Occipital lobe (tissue), 2 donors: Measurements from ENCODE around the gene CSF1R. TPM values are rescaled to one million over a fixed set of nuclear protein-coding genes. Genes with fewer than 3 reads are reported as not detected.
"Not testable (repeated sequence)": the region's sequence is repeated elsewhere in the genome, so short reads cannot be mapped to it uniquely, and the experiment has no call there.

Source experiments
- DNase-seq: peaks from one replicate; lab custom pipeline; 2025; lab: John Stamatoyannopoulos, UW
- total RNA-seq: library from RNA; depleted of rRNA; stranded (reverse); fragments of >200 nt; gene quantifications from one replicate; pipeline ENCODE4 v1.2.3, GENCODE V29; 2014

Gene CSF1R
- total RNA-seq, 1 donor from 2014 or later, result 8.3 TPM

- DNase-seq, result no peak
Measured at GRCh38 chr5:150103678-150104549, 17.6 kb upstream of the CSF1R start.

GRCh38 chr5:150101023-150101422, 14.7 kb upstream of the CSF1R start:
- DNase-seq, result no peak

DNA sequence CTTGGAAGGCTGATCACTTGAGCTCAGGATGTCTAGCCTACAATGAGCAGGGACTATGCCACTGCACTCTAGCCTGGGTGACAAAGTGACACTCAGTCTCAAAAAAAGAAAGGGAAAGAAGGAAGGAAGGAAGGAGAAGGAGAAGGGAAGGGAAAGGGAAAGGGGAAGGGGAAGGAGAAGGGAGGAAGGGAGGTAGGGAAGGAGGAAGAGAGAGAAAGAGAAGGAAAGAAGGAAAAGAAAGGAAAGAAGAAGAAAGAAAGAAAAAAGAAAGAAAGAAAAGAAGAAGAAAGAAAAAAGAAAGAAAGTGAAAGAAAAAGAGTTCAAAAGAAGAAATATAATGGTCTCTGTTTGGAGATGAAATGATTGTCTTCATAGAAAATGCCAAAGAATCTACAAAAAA, 10.8 kb upstream of the CSF1R start:
- DNase-seq, result no peak

DNA sequence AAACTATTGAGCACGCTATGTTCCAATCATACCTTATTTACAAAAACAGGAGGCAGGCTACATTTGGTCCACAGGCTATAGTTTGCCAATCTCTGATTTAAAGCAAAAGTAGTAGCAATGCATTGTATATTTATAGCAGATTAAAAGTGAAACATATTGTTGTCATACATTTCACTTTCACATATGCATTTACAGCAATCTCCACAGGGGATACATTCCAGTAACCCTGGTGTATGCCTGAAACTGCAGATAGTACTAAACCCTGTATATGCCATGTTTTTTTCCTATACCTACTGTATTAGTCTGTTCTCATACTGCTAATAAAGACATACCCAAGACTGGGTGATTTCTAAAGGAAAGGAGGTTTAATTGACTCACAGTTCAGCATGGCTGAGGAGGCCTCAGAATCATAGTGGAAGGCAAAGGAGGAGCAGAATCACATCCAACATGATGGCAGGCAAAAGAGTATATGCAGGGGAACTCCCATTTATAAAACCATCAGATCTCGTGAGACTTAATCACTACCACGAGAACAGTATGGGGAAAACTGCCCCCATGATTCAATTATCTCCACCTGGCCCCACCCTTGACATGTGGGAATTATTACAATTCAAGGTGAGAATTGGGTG, 5.9 kb upstream of the CSF1R start:
- no peak for DNase-seq

DNA sequence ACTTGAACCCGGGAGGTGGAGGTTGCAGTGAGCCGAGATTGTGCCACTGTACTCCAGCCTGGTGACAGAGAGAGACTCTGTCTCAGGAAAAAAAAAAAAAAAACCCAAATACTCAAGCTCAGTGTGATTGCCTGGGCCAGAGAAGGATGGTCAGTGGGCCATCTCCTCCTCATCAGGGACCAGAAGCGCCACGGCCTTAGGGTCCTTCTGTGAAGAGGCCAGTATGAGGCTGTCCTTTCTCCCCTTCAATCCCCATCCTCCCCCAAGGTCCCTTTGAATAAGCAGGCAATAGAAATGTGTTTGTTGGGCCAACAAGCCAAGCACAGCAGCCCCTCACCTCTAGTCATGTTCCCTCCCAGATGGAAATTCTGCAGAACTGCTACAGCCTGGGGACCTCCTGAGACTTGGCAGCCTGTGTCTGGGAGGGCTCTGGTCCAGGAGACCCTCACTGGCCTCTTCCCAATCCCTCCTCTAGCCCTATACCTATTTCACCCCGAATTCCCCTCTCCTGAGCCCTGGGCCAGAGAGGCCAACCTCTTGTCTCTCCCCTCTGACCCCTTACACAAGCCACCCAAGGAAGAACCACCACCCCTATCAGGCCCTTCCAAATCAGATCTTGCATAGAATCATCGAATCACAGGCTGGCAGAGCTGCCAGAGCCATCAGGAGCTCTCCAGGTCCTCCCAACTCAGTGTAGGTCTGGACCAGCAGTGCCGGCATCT, 1.0 kb downstream of the CSF1R start:
- DNase-seq, result no peak

- not testable (repeated sequence) for DNase-seq
Measured at GRCh38 chr5:150084754-150085153, 1.6 kb downstream of the CSF1R start.

DNA sequence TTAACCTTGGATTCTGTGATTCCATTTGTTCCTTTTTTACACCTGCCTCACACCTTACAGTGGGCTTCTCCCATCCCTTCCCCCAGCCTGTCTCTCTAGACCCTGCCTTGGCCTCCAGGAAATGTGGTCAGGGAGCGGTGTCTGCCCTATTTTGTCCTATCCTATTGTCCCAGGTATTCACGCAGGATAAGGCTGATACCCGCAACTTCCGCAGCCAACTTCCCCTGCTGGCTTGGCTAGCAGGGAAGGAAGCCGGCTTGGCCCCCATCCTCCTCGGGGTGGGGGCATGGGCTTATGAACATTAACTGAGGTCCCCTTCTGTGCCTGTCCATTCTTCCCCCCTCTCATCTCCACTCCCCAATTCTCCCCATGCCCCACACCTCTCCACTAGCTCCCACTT, 3.5 kb downstream of the CSF1R start:
- no peak for DNase-seq

DNA sequence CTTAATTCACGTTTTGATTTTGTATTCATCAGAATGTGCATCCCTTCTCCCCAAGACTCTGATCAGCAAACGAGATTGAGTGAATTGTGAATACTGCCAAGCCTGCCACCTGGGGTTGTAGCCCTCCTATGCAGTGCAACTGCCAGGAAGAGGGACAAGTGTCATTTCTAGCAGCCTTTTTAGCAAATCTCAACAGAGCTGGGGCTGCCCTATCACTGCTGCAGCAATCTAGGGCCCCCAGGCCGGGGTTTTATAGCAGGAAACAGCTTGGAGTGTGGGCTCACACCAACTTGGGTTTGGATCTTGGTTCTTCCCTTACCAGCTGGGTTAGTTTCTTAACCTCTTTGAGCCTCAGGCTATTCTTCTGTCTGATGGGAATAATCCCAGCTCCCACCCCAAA, 4.0 kb downstream of the CSF1R start:
- DNase-seq, result no peak

DNA sequence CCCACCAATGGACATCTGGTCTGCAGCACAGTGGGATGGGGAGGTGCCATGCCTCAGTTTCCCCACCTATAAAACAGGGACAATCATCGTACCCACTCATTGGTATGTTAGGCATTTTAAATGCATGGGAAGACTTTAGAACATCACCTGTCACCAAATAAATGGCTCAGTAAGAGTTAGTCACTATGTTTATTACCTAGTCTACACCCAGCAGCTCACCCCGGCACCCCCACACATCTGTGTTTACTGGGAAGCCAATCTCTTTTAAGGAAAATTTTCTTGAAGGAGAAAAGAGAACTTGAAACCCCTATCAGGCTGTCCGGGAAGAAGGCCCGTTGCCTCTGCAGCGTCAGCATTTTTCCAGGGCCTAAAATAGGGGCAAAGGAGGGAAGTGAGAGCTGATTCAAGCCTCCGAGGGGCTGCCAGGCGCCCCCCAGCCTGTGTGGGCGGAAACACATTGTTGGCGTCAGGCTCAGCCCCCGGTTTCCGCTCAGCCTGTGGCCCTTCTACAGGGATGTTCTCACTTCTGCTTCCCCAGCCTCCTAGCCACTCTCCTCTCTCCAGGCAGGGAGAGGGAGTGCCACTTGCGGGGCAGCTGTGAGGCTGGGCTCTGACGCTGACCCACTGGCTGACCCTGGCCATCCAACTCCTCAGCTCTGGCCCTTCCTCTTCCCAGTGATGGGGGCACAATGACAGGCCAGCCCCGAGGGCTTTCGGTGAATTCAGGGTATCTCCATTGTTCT, 4.6 kb downstream of the CSF1R start:
- DNase-seq, result no peak

- no peak for DNase-seq
Measured at GRCh38 chr5:150080696-150081435, 5.5 kb downstream of the CSF1R start.

DNA sequence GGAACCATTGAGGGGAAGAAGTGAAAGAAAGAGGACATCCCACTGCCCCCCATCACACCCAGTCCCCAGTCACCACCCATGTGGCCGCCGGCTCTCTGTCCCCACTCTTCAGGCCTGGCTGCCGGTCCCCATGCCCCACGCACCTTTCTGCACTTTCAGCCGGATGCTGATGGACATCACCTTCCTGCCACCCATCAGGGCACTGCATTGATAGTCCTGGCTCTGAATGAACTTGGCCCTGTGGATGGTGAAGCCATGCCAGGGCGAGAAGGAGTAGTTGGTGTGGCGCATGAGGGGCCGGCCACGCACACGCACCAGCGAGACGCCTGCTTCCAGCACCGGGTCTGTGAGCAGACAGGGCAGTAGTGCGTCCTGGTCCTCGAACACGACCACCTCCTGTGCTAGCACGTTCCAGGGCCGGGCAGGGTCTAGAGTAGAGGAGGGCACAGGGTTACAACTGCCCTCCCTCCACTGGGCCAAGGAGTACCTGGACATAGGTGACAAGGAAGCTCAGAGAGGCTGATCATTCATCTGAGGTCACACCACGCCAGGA, 6.4 kb downstream of the CSF1R start:
- no peak for DNase-seq

GRCh38 chr5:150078802-150079689, 7.3 kb downstream of the CSF1R start:
- no peak for DNase-seq

GRCh38 chr5:150077996-150078801, 8.2 kb downstream of the CSF1R start:
- no peak for DNase-seq

- DNase-seq, result no peak
Measured at GRCh38 chr5:150077060-150077459, 9.3 kb downstream of the CSF1R start.

GRCh38 chr5:150075806-150076205, 10.5 kb downstream of the CSF1R start:
- no peak for DNase-seq

DNA sequence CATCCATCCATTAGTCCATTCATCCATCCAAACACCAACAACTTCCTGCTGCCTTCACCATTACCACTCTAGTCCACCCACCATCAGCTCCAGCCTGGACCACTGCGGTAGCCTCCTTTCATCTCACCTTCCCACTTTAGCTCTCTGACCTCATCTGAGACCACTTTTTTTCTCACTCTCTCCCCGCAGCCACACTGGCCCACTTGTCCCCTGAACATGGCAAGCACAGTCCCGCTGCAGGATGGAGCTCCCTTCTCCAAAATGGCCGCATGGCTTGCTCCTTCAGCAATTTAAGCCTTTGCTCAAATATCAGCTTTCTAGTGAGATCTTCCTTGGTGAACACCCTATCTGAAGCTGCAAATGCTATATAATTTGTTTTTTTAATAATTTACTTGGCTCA, 11.1 kb downstream of the CSF1R start:
- DNase-seq, result no peak

- no peak for DNase-seq
Measured at GRCh38 chr5:150073677-150074076, 12.7 kb downstream of the CSF1R start.

DNA sequence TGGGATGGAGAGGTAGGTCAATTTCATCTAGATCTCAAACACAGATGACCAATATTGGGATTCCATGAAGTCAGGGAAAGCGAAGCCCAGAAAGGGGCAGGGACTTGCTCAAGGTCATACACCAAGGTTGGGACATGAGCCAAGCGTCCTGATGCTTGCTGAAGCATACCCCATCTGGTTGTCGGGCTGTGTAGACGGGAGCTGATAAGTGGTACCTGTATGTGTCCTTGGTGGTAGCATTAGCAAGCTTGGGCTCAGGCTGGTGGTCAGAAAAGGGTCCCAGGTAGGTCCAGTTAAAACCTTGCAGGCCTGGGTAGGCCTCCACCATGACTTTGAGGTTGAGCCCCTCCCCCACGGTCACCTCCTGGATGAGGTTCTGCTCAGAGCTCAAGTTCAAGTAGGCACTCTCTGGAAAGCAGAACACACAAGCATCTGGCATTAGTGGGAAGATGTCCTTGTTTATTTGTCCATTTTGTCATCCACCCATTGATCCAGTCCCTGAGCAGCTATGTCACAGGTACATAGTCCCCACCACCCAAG, 13.2 kb downstream of the CSF1R start:
- DNase-seq, result no peak
